ENCODE measurements around the gene DEFB114.

- TF ChIP-seq POLR2A (IDR thresholded peaks at IDR 0.05) (no peak), CTCF (IDR thresholded peaks at IDR 0.05) (no peak)
Observed at GRCh38 chr6:49937811-49938210, 26.2 kb downstream of the DEFB114 start.
